ENCODE data around the gene CLTC. TPM values are rescaled to one million over a fixed set of nuclear protein-coding genes. Genes with fewer than 3 reads are reported as not detected.

CLTC gene
- total RNA-seq, 1 experiment from 2014 or later: 254 TPM

GRCh38 chr17:59637611-59638310 is 18.1 kb downstream of the CLTC start:
- peaks cover 8 to 15% of the 10 kb centered on the region in 2 experiments for H3K4me1 Mint-ChIP-seq
- WGBS (ENCODE audit: extremely low coverage, insufficient read length, low lambda C conversion rate): no CpG with 5 or more reads among the region's 1 CpG
- H4K91ac ChIP-seq (ENCODE audit: insufficient read length, low read depth, low read length): no peak overlapping the region

More at GRCh38 chr17:59637611-59638310, 18.1 kb downstream of the CLTC start:
- H3K4ac ChIP-seq (ENCODE audit: low read depth, low read length): no peak overlapping the region
- peaks cover 35% of the 10 kb centered on the region; the same call in 1 of the 2 replicates for H3K79me2 ChIP-seq (ENCODE audit: insufficient read depth, low read length)
- no peak overlapping the region for H2BK120ac ChIP-seq (ENCODE audit: low read depth, low read length, poor library complexity, severe bottlenecking)
- TF ChIP-seq CTCF (conservative IDR thresholded peaks at IDR 0.05): no peak
- no peak overlapping the region for H3K23ac ChIP-seq (ENCODE audit: insufficient read length, low read depth, low read length)
- H3K56ac ChIP-seq (ENCODE audit: insufficient read length, low read depth, low read length): no peak overlapping the region
- no peak for DNase-seq
- H2AFZ ChIP-seq (ENCODE audit: low read length): no peak overlapping the region
- no peaks in the 10 kb centered on the region for H4K20me1 ChIP-seq (ENCODE audit: control insufficient read depth, insufficient read depth, insufficient read length)
- H3K4me1 ChIP-seq (ENCODE audit: insufficient read depth, low read length): no peaks in the 10 kb centered on the region; the same call in 1 of the 2 replicates
- no peaks in the 10 kb centered on the region for H3K23me2 ChIP-seq (ENCODE audit: insufficient read length, low read depth, low read length, poor library complexity, severe bottlenecking)
- H3K27me3 Mint-ChIP-seq (ENCODE audit: low read depth): no peaks in the 10 kb centered on the region
- no peak overlapping the region for H3T11ph ChIP-seq (ENCODE audit: low read length)
- peaks cover 0 to 6% (median 0%) of the 10 kb centered on the region in 3 experiments; a peak in 2 of 7 replicates for H3K36me3 Mint-ChIP-seq (ENCODE audit: insufficient read depth in 1 of 3, low read depth in 3 of 3)
- no peak overlapping the region for H2BK15ac ChIP-seq (ENCODE audit: low read depth, low read length)
- H3K14ac ChIP-seq (ENCODE audit: insufficient read depth, low read length): no peak overlapping the region
- no peak overlapping the region for H3K4me2 ChIP-seq (ENCODE audit: insufficient read depth, insufficient read length, low read length)
- no peaks in the 10 kb centered on the region for H3K27me3 ChIP-seq (ENCODE audit: insufficient read depth, low read length)
- no peaks in the 10 kb centered on the region for H3K9me3 ChIP-seq (ENCODE audit: control insufficient read depth, low read depth, low read length)
- no peak overlapping the region for H3K9ac ChIP-seq (ENCODE audit: extremely low read depth, insufficient read length, low read length)
- H3K79me1 ChIP-seq (ENCODE audit: insufficient read depth, low read depth, low read length, poor library complexity, severe bottlenecking): peaks cover 10% of the 10 kb centered on the region
- H3K18ac ChIP-seq (ENCODE audit: insufficient read length, low read depth, low read length): no peak overlapping the region
- no peak overlapping the region for H4K5ac ChIP-seq (ENCODE audit: insufficient read length, low read depth, low read length)
- no peak overlapping the region for H2BK5ac ChIP-seq (ENCODE audit: insufficient read length, low read length)
- H2BK12ac ChIP-seq (ENCODE audit: insufficient read length, low read depth, low read length): no peak overlapping the region
- no peak overlapping the region; a peak in 1 of 5 replicates for H3K4me3 Mint-ChIP-seq
- no peak overlapping the region for H4K8ac ChIP-seq (replicated peaks; ENCODE audit: insufficient read length, low read depth, low read length)
- H2AK5ac ChIP-seq (ENCODE audit: insufficient read length, low read length): no peak overlapping the region
- H2BK20ac ChIP-seq (ENCODE audit: low read depth, low read length, poor library complexity, severe bottlenecking): no peak overlapping the region
- no peak overlapping the region for H3K27ac ChIP-seq (ENCODE audit: insufficient read length, low read depth, low read length)
- H3K9me3 Mint-ChIP-seq: no peaks in the 10 kb centered on the region
- peak overlapping the region in 2 of 3 experiments; percentile 5 to 11; a peak in 1 of 7 replicates for H3K27ac Mint-ChIP-seq

All from H9 (cell line).